Suppressor macrophage treated with lipopolysaccharide for 4 hours (primary cell): ENCODE results near the gene NCOR2.

Source experiments
- DNase-seq: peaks from one replicate; pipeline ENCODE4 v3.0.0-alpha.2; 2020

Gene NCOR2

DNA sequence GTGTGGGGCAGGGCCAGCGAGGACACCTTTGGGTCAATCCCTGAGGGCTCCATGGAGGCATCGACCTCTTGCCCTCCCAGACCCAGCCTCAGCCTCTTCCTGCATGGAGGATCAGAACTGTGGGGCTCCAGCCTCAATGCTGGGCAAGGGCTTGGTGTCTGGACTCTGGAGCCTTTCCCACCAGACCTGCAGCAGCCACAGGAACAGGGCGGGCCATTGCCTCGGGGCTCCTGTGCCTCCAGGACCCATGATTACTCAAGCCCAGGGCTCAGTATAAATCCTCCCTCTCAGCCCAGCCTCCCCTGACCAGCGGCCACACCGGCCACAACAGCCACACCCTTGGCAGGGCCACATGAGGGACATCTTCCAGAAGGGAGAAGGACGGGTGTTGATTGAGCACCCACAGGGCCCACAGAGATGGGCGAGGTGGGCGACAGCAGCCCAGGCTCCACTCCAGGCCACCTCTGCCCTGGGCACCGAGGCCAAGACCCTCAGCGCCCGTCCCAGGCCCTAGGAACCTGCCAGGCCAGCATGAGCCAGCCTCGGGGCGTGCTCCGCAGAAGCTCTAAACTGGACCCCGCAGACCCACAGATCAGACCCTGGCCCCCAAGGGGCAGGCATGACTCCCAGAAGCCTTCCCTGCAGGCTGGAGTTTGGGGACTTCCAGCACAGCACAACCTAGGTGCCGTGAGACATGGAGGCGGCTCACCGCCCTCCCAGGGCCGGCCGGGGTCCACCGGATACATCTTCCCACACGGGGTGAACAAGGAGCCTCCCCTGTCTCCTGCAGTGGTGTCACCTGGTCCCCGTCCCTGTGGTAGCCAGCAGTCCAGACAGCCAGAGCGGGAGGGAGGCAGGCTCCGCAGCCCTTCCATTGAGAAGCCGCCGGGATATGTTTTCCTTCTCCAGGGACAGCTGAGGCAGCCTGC lies 25.1 kb downstream of the NCOR2 start:
- no peak for DNase-seq

- DNase-seq, result no peak
Measured at GRCh38 chr12:124541322-124541721, 26.1 kb downstream of the NCOR2 start.

- no peak for DNase-seq
Measured at GRCh38 chr12:124539084-124540041, 28.0 kb downstream of the NCOR2 start.

GRCh38 chr12:124538194-124539082 lies 29.0 kb downstream of the NCOR2 start:
- peak; percentile 43 for DNase-seq

DNA sequence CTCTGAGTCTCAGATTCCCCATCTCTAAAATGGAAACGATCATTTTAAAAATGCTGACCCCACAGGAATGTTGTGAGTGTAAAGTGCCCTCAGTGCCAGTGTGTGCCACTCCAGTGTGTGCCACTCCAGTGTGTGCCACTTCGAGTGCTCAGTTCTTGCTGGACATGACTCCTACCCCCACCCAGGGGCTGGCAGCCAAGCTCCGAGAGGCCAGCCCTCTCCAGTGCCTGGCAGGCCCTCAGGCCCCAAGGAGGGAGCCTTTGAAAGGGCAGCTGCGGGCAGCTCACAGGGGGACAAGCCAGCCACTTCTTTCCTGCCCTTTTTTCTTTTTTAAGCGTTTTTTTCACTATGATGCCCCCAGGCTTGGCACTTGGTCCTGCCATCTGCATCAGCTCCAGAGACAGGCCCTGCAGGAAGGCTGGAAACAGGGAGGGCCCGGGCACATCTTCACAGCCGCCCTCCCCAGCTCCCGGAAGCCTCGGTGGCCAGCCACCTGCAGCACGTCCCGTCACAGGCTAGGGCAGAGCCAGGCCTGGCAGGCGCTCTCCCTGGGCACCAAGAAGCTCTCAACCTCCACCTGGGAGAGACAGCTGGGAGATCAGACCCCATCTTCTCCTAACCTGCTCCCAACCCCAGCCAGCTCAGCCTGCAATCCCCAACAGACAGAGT lies 29.8 kb downstream of the NCOR2 start:
- no peak for DNase-seq

GRCh38 chr12:124536641-124537040 lies 30.8 kb downstream of the NCOR2 start:
- no peak for DNase-seq

GRCh38 chr12:124534776-124535740 lies 32.4 kb downstream of the NCOR2 start:
- no peak for DNase-seq

DNA sequence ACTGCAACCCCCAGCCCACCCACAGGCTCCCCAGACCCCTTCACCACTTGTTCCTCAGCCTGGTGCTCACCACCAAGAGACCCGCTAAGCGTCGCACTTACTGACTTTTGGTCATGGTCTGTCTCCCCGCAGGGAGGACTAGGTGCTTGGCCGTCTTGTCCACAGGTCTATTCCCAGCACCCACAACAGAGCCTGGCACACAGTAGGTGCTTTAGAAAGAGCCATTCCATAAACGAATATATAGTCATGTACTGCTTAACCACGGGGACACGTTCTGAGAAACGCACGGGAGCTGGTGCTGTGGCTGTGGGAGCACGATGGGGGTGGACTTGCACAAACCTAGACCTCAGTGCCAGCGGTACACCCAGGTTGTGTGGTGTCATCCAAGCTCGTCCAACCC lies 34.0 kb downstream of the NCOR2 start:
- no peak for DNase-seq

- no peak for DNase-seq
Measured at GRCh38 chr12:124532967-124533366, 34.4 kb downstream of the NCOR2 start.

- DNase-seq, result no peak
Measured at GRCh38 chr12:124532331-124532750, 35.1 kb downstream of the NCOR2 start.

GRCh38 chr12:124531906-124532305 lies 35.5 kb downstream of the NCOR2 start:
- no peak for DNase-seq

DNA sequence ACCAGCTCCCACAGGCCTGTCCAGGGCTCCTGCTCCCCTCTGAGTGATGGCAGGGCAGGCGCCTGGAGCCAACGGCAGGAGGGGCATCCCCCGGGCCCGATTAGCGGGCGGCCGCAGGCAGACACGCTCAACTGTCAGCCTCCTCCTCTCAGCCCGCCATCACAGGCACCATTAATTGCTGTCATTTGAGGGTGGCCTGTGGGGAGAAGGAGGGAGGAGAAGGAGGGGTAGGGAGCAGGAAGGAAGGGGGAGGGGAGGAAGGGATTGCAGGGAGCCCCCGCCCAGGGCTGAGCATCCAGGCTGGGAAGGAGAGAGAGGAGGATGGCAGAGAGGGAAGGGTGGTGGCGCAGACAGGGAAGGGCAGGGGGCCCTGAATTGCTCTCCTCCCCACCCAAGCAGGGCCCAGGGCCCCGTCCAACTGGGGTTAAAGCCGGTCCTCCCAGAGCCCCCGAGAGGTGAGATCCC lies 36.1 kb downstream of the NCOR2 start:
- DNase-seq, result no peak

DNA sequence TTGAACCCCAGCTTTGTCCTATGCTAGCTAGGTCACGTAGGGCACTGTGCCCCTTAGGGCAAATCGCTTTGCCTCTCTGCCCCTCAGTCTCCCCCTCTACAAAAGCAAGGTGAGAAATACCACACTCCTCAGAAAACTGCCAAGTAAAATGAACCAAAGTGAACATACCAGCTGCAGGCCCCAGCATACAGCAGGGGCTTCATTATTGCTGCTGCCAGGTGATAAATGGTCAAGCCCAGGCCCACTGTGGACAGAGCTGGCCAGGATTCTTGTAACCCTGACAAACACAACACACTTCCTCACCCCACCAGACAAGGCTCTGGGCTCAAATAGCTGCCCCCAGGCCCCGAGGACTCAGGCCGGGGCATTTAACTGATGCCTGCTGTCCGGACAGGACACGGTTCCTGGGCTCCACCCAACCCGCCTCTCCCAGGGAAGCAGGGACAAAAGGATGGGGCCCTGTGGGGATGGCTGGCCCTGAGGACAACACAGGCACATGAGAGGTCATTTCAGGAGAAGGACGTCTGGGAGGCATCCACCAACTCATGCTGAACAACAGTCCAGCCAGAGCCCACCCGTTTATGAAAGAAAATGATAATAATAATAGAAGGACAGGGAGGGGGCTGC lies 36.7 kb downstream of the NCOR2 start:
- no peak for DNase-seq

GRCh38 chr12:124529565-124530276 lies 37.7 kb downstream of the NCOR2 start:
- DNase-seq, result no peak

- DNase-seq, result no peak
Measured at GRCh38 chr12:124527861-124528561, 39.4 kb downstream of the NCOR2 start.

GRCh38 chr12:124525927-124526692 lies 41.3 kb downstream of the NCOR2 start:
- DNase-seq, result no peak

DNA sequence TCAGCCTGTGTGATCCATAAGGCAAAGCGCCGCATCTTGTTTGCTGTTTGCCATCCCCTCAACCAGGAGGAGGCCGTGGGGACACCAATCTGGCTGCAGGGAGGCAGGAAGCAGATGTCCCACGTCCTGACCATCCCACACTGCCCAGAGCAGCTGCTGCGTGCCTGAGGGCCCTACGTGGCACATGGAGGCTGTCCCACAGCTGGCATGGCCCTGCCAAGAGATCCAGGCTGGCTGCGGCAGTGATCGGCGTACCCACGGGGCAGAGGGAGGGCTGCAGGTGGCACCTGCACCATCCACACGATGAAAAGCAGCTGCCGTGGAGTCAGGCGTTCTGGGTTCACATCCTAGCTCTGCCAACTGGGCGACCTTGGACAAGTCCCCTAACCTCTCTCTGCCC lies 42.0 kb downstream of the NCOR2 start:
- DNase-seq, result no peak
